OCI-LY7 (cell line): ENCODE results near the gene EPB41L4B.

Source experiments
- CTCF ChIP-seq: fragments of 200-600 bp; sonication (generic); conservative IDR thresholded peaks from 2 replicates; pipeline ENCODE4 v1.5.1; 2014; ENCODE audit warnings: mild to moderate bottlenecking, antibody characterized with exemption, low read length, moderate library complexity, mixed read lengths
- EZH2phosphoT487 ChIP-seq: fragments of 200-600 bp; sonication (generic); IDR thresholded peaks from 2 replicates; pipeline ENCODE4 v1.6.1; 2018; ENCODE audit warnings: low read depth, borderline replicate concordance, mild to moderate bottlenecking, mixed run types, antibody characterized with exemption, low read length, moderate library complexity, mixed read lengths

GRCh38 chr9:109225629-109226028, 95.2 kb downstream of the EPB41L4B start:
- TF ChIP-seq CTCF (no peak), EZH2phosphoT487 (no peak)
